ENCODE results near the gene SCGB2A2.

DNA sequence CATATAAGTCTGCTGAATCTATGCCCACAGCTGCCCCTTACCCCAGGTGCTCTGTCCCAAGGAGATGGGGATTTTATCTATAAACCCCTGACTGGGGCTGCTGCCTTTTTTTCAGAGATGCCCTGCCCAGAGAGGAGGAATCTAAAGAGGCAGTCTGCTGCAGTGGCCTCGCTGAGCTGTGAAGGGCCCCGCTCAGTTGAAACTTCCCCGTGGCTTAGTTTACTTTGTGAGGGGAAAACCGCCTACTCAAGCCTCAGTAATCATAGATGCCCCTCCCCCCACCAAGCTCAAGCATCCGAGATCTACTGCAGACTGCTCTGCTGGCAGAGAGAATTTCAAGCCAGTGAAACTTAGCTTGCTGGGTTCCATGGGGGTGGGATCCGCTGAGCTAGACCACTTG, 36.3 kb downstream of the SCGB2A2 start:
- TF ChIP-seq, protein P1, sequence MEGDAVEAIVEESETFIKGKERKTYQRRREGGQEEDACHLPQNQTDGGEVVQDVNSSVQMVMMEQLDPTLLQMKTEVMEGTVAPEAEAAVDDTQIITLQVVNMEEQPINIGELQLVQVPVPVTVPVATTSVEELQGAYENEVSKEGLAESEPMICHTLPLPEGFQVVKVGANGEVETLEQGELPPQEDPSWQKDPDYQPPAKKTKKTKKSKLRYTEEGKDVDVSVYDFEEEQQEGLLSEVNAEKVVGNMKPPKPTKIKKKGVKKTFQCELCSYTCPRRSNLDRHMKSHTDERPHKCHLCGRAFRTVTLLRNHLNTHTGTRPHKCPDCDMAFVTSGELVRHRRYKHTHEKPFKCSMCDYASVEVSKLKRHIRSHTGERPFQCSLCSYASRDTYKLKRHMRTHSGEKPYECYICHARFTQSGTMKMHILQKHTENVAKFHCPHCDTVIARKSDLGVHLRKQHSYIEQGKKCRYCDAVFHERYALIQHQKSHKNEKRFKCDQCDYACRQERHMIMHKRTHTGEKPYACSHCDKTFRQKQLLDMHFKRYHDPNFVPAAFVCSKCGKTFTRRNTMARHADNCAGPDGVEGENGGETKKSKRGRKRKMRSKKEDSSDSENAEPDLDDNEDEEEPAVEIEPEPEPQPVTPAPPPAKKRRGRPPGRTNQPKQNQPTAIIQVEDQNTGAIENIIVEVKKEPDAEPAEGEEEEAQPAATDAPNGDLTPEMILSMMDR (conservative IDR thresholded peaks at IDR 0.05; ENCODE audit: low read depth in 2 of 2) = no peak
- TF ChIP-seq EZH2phosphoT487 (IDR thresholded peaks at IDR 0.05; ENCODE audit: unreplicated experiment) (no peak), EZH2 (IDR thresholded peaks at IDR 0.05; ENCODE audit: low read depth, unreplicated experiment) (no peak)
- TF ChIP-seq, protein P2, sequence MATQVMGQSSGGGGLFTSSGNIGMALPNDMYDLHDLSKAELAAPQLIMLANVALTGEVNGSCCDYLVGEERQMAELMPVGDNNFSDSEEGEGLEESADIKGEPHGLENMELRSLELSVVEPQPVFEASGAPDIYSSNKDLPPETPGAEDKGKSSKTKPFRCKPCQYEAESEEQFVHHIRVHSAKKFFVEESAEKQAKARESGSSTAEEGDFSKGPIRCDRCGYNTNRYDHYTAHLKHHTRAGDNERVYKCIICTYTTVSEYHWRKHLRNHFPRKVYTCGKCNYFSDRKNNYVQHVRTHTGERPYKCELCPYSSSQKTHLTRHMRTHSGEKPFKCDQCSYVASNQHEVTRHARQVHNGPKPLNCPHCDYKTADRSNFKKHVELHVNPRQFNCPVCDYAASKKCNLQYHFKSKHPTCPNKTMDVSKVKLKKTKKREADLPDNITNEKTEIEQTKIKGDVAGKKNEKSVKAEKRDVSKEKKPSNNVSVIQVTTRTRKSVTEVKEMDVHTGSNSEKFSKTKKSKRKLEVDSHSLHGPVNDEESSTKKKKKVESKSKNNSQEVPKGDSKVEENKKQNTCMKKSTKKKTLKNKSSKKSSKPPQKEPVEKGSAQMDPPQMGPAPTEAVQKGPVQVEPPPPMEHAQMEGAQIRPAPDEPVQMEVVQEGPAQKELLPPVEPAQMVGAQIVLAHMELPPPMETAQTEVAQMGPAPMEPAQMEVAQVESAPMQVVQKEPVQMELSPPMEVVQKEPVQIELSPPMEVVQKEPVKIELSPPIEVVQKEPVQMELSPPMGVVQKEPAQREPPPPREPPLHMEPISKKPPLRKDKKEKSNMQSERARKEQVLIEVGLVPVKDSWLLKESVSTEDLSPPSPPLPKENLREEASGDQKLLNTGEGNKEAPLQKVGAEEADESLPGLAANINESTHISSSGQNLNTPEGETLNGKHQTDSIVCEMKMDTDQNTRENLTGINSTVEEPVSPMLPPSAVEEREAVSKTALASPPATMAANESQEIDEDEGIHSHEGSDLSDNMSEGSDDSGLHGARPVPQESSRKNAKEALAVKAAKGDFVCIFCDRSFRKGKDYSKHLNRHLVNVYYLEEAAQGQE (IDR thresholded peaks at IDR 0.05; ENCODE audit: unreplicated experiment) = no peak

All from GM23338 (cell line).